Calu3 (cell line): ENCODE measurements around the gene DNM2. TPM values are rescaled to one million over a fixed set of nuclear protein-coding genes. Genes with fewer than 3 reads are reported as not detected.

Source experiments
- BruUV-seq: library from RNA; stranded (reverse); fragments of 400-500 nt; replicated peaks from 2 replicates; lab custom pipeline; 2021; lab: Mats Ljungman, UMichigan
- CTCF ChIA-PET: fragments of 300-600 bp; sonication (Branson Sonifier 250); formaldehyde crosslinking; loops from one replicate; lab custom pipeline; 2022; ENCODE audit warnings: antibody characterized with exemption; lab: Charles Lee
- DNase-seq: peaks from one replicate; pipeline ENCODE4 v3.0.0; 2022
- H3K27ac Mint-ChIP-seq: one replicate; pipeline ENCODE4 v1.8.0; 2022; ENCODE audit warnings: mixed read lengths; ENCODE audit not compliant: unreplicated experiment
- H3K27me3 Mint-ChIP-seq: one replicate; pipeline ENCODE4 v1.8.0; 2022; ENCODE audit warnings: mixed read lengths; ENCODE audit not compliant: unreplicated experiment
- H3K36me3 Mint-ChIP-seq: one replicate; pipeline ENCODE4 v1.8.0; 2022; ENCODE audit warnings: mild to moderate bottlenecking, moderate library complexity, mixed read lengths; ENCODE audit not compliant: insufficient read depth, unreplicated experiment
- H3K4me1 Mint-ChIP-seq: one replicate; pipeline ENCODE4 v1.8.0; 2022; ENCODE audit warnings: mild to moderate bottlenecking, low read depth, mixed read lengths; ENCODE audit not compliant: unreplicated experiment
- H3K4me3 Mint-ChIP-seq: one replicate; pipeline ENCODE4 v1.8.0; 2022; ENCODE audit warnings: mild to moderate bottlenecking, low read depth, moderate library complexity, mixed read lengths; ENCODE audit not compliant: unreplicated experiment
- H3K9me3 Mint-ChIP-seq: one replicate; pipeline ENCODE4 v1.8.0; 2022; ENCODE audit warnings: low read depth, mixed read lengths; ENCODE audit not compliant: unreplicated experiment
- intact Hi-C: fragments of 100-400 bp; cut with micrococcal nuclease; formaldehyde crosslinking; loops from one replicate; pipeline ENCODE4 v1.10.0; 2022; ENCODE audit not compliant: unreplicated experiment
- total RNA-seq: library from RNA; stranded (reverse); gene quantifications from 2 replicates; pipeline ENCODE4 v1.2.3, GENCODE V29; 2022
- TF ChIP-seq, protein P1 (sequence below): fragments of 200-600 bp; IDR thresholded peaks from one replicate; pipeline ENCODE4 v1.8.0; 2022; ENCODE audit warnings: antibody characterized with exemption; ENCODE audit not compliant: unreplicated experiment

DNM2 gene
- total RNA-seq, 1 experiment from 2014 or later: 126 TPM

DNA sequence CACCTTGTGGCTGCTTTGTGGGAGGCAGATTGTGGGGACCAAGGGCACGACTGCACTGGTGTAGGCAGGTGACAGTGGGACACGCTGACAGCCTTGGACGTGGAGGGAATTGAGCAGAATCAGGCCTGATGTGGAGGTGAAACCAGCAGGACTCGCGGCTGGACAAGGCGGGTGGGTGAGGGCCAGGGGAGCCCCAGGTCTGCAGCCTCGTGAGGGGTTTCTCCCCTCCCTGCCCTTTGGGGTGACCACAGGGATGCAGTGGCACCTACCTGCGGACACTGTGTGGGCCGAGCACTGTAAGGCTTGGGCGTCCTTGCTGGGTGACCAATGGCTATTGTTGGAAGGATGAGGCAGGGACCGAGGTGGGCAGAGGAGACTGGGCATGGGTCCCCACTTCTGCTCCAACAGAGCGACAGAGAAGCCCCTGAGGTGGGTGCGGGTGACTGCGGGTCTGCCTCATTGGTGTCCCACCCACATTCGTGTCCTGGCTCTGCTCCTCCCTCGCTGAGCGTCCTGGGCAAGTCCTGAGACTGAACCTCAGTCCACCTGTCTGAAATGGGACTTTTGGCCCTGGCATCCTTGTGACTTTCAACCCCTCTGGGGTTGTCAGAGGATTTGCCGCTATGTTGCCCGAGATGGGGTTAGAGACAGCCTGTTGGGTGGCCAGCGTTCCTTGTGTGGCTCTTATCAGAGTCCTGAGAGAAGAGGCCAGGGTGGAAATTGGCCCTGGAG, 30.5 kb downstream of the DNM2 start:
- Mint-ChIP-seq H3K4me3 (peak overlapping the region; percentile 46), H3K27ac (peak overlapping the region; percentile 75), H3K9me3 (no peaks in the 10 kb centered on the region), H3K4me1 (peaks cover 39% of the 10 kb centered on the region), H3K36me3 (peaks cover 15% of the 10 kb centered on the region), H3K27me3 (no peaks in the 10 kb centered on the region)
- TF ChIP-seq, protein P1, sequence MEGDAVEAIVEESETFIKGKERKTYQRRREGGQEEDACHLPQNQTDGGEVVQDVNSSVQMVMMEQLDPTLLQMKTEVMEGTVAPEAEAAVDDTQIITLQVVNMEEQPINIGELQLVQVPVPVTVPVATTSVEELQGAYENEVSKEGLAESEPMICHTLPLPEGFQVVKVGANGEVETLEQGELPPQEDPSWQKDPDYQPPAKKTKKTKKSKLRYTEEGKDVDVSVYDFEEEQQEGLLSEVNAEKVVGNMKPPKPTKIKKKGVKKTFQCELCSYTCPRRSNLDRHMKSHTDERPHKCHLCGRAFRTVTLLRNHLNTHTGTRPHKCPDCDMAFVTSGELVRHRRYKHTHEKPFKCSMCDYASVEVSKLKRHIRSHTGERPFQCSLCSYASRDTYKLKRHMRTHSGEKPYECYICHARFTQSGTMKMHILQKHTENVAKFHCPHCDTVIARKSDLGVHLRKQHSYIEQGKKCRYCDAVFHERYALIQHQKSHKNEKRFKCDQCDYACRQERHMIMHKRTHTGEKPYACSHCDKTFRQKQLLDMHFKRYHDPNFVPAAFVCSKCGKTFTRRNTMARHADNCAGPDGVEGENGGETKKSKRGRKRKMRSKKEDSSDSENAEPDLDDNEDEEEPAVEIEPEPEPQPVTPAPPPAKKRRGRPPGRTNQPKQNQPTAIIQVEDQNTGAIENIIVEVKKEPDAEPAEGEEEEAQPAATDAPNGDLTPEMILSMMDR: no peak
- DNase-seq: no peak
- CTCF ChIA-PET: interaction anchor here (1.6 kb wide), 1 partner anchor 31 kb away, joined by 6 read pairs; the partner anchor contains the start of gene DNM2
- intact Hi-C loops: no loop called here
- no TSS peak for BruUV-seq

DNA sequence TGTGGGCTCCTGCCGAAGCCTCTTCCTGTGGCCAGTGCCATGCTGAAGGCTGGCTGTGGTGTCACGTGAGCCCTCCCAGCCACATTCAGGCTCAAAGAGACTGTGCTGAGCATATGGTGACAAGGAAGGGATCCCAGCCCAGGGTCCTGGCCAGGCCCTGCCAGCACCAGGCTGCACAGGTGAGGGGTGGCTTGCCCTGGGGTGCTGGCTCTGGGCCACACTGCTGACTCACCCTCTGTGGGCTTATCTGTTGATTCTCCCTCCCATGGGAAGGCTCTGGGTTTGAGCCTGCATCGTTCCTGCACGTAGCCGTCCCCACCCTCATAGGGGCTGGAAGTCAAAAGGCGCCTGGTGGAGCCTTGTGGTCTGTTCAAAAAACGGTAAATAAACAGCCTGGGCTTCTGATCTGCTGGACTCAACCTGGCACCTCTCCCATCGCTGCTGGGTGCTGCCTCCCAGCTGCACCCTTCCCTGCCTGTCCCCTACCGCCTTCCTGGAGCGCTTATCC, 31.1 kb downstream of the DNM2 start:
- peaks cover 39% of the 10 kb centered on the region for H3K4me1 Mint-ChIP-seq
- peaks cover 15% of the 10 kb centered on the region for H3K36me3 Mint-ChIP-seq
- no TSS peak for BruUV-seq
- TF ChIP-seq, protein P1: no peak
- H3K27ac Mint-ChIP-seq: peak overlapping the region; percentile 75
- CTCF ChIA-PET: interaction anchor here (1.6 kb wide), 1 partner anchor 31 kb away, joined by 6 read pairs; the partner anchor contains the start of gene DNM2
- DNase-seq: peak; percentile 85
- intact Hi-C loops: no loop called here
- peak overlapping the region; percentile 46 for H3K4me3 Mint-ChIP-seq
- H3K9me3 Mint-ChIP-seq: no peaks in the 10 kb centered on the region
- no peaks in the 10 kb centered on the region for H3K27me3 Mint-ChIP-seq

DNA sequence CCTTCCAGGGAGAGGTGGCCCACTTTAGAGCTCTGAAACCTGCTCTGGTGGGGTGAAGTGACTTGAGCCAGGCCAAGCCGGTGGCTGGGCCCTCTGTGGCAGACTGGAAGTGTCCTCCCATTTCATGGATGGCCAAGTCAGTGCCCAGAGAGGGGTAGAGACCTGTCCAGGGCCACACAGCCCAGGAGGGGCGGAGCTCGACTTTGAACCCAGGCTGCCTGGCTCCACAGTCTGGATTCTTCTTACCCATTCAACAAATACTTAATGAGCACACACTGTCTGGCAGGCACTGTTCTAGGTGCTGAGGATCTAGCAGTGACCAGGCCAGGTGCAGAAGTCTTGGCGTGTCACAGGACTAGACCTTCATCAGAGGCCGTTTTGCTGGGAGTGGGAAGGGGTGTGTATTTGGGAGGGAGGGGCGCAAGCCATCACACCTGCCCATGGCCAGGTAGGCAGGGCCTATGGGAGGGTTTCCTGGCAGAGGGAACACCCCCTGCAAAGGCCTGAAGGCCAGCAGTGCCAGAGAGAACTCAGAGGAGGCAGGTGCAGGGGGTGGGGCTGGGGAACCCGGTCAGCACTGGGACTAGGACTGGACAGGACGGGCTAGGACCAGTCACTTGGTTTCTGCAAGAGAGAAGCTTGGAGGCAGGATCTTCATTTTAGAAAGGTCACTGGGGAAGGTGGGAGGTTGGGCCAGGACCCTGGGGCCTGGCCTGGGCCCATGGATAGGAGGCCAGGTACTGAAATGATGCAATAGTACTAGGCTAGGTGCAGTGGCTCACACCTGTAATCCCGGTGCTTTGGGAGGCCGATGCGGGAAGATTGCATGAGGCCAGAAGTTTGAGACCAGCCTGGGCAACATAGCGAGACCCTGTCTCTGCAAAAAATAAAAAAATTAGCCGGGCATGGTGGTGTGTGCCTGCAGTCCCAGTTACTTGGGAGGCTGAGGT, 31.8 kb downstream of the DNM2 start:
- H3K27me3 Mint-ChIP-seq: no peaks in the 10 kb centered on the region
- peak; percentile 47 for DNase-seq

More for the DNA sequence above, 31.8 kb downstream of the DNM2 start:
- no TSS peak for BruUV-seq
- Mint-ChIP-seq H3K36me3 (peaks cover 15% of the 10 kb centered on the region), H3K27ac (peak overlapping the region; percentile 75), H3K4me3 (peak overlapping the region; percentile 46), H3K9me3 (no peaks in the 10 kb centered on the region), H3K4me1 (peaks cover 39% of the 10 kb centered on the region)
- intact Hi-C loops: no loop called here
- TF ChIP-seq, protein P1: no peak
- CTCF ChIA-PET: interaction anchor here (1.6 kb wide), 1 partner anchor 32 kb away, joined by 6 read pairs; the partner anchor contains the start of gene DNM2
